ENCODE data around the gene SGMS1.

- TF ChIP-seq POLR2A (IDR thresholded peaks at IDR 0.05) = no peak
- no peak for TF ChIP-seq CTCF (IDR thresholded peaks at IDR 0.05)
Observed at GRCh38 chr10:50309342-50309741, 314.4 kb downstream of the SGMS1 start.
